Activated CD8-positive, alpha-beta memory T cell treated with anti-CD3 and anti-CD28 coated beads, Interleukin-2, amount 50 U/mL, for 24 hours (primary cell): Measurements from ENCODE around the gene FAM50B.
A peak's percentile ranks its signal among the peaks of the same experiment; 100 is the strongest.

Experiments
- DNase-seq: peaks from one replicate; pipeline ENCODE4 v3.0.0-alpha.2; 2020; ENCODE audit errors: extremely low read depth

Gene FAM50B

GRCh38 chr6:3848925-3849605, at the start of gene FAM50B:
Gene FAM50B, plus strand, starts transcription at chr6:3849373. Its CDS starts 439 bp downstream, at chr6:3849812.
- DNase-seq: peak; percentile 73

DNA sequence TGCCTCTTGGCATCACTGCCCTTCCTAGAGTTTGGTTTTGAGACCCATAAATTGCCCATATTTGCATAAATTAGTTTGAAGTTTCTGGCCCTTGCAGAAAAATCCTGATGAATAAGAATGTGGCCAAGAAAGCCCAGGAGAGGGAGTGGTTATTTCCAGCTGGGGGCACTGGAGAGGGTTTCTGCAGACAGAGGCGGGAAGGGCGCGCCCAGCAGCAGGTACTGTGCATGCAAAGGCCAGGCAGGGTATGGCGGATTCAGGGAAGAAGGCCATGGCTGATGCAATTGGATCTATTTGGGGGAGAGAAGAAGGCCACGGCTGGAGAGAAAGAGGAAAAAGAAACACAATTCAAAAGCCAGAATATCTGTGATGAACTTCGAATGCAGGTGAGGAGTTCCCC, 49.5 kb upstream of the FAM50B start:
- no peak for DNase-seq

GRCh38 chr6:3800850-3801591, 48.2 kb upstream of the FAM50B start:
- no peak for DNase-seq

DNA sequence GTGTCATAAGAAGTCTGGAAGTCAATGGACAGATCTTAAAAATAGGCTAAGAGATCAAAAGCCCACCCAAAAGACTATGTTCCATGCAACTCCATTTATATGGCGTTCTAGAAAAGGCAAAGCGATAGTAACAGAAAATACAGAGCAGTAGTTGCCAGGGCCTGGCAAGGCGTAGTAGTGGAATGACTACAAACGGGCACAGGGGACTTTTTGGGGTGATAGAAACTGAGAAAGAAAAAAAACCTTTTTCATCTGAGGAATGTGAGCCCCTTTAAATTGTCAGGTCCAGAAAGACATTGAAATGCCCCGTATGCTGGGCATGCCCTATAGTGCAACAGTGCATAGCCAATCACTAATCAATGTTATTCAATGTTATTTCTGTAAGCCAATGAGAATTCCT, 47.2 kb upstream of the FAM50B start:
- no peak for DNase-seq

DNA sequence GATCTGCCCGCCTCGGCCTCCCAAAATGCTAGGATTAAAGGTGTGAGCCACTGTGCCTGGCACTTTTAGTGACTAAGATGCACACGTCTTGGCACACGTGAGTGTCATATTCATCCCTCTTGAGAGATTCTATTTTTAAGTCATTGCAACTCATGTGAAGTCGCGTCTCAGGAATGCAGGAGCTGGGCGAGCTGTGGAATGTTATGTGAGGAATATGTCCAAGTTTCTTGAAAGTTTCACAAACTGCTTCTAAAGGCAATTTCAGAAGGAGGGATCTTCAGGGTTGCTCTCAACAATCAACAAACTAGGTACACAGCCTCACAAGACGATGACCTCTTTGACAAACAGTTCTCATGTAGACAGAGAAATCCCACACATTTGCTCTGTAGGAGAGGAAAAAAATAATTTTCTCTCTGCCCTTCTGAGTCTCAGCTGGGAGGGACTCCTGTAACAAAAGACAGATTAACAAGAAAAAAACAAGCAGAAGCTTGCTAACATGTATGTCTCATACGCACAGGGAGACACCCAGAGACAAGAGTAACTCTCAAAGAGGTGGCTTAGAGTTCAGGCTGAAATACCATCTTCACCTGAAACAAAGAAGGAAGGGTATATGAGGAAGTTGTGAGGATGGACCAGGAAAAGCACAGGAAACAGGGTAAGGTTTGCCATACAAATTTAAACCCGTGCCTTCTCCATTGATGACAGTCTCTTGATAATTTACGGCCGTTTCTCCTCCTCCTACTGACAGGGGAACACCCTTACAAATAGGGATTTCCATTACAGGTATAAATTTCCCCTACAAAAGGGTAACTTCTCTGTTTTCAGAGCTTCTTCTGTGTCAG, 45.3 kb upstream of the FAM50B start:
- DNase-seq: no peak

GRCh38 chr6:3804964-3805363, 44.2 kb upstream of the FAM50B start:
- DNase-seq: no peak

DNA sequence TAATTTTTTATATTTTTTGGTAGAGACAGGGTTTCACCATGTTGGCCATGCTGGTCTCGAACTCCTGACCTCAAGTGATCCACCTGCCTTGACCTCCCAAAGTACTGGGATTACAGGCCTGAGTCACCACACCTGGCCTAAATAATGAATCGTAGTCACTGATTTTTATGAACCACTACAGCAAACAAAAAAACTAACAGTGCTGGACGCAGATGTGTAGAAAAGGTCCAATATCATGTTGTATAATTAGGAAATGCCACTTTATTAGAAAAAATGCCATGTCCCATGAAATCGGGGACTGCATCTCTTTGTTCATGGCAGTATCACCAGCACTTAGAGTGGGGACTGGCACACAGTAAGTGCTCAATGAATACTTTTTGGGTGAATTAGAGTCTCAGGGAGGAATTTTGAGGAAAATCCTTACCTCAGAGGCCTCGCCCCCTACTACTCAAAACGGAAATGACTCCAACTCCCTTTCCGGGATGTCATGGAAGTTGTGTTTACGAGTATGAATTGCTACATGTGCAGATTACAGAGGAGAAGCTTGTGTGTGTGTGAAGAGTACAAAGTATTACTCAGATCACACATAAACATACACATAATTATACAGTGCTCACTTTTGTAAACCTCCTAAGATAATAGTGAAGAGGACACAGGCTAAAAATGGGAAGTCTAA, 43.6 kb upstream of the FAM50B start:
- no peak for DNase-seq

GRCh38 chr6:3806169-3806922, 42.8 kb upstream of the FAM50B start:
- no peak for DNase-seq

DNA sequence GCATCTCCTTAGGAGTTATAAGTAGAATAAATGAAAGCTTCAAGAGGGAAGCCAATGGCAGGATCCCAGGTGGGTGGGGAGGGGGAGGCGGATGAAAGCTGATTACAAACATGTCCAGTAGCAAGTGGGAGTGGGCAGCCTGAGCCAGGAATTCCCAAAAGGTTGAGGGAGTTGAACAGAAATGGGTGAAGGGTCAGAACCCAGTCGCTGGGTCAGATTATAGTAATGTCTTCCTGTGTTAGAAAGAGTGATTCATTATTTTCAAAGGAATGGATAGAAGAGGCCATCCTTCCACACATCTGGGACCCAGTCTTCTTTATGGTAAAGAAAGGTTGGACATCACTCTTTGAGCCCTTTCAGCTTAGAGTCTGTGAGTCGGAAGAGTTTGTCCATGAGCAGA, 41.0 kb upstream of the FAM50B start:
- no peak for DNase-seq

DNA sequence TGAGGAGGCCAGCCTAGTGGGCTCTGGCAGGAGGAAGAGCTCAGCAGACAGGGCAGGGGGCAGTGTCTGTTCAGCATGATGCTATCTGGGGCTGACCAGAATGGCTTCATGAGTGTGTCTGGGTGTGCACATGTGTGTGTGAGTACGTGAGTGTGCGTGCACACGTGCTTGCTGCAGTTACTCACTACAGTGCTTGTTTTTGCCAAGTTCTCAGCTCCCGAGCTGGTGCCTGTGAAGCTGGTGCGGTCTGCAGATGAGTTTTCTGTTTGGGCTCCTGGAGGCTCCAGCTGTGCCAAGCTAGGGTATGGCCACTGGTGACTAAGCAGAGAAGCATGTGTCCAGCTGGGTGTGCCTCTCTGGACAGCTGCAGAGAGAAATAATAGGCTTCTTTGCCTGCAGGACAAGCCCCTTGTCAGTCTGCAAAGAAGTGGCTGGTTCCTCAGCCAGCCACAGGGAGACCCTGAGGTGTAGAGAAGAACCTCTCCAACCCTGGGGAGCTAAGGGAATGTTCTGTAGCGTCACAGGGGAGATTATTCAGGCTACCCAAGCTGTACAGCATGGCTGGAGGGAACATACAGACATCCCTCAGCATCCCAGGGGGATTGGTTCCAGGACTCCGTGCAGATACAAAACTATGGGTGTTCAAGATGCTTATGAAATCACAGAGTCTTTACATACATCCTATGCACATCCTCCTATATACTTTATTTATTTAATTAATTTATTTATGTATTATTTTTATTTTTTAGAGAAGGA, 40.2 kb upstream of the FAM50B start:
- no peak for DNase-seq

DNA sequence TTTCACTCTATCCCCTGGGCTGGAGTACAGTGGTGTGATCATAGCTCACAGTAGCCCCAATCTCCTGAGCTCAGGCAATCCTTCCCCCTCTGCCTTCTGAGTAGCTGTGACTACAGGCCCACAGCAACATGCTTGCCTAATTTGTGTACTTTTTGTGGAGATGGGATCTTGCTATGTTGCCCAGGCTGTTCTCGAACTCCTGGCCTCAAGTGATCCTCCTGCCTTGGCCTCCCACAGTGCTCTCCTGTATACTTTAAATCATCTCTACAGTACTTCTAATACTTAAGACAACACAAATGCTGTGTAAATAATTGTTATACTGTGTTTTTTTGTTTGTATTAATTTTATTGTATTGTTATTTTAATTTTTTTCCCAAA, 39.7 kb upstream of the FAM50B start:
- no peak for DNase-seq

DNA sequence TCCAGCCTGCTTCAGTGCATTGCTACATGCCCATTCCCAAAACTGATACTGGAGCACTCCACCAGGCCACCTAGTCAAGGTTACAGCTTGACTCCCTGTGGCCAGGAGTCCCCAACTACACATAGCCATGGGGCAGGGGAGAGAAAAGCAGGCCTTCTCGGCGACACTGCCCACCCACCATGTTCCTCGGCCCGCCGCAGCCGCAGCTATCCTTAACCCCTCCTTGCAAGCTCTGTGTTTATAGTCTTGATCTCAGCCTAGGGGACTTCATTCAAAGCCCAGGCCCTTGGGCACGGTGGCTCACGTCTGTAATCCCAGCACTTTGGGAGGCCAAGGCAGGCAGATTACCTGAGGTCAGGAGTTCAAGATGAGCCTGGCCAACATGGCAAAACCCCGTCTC, 39.2 kb upstream of the FAM50B start:
- DNase-seq: no peak

DNA sequence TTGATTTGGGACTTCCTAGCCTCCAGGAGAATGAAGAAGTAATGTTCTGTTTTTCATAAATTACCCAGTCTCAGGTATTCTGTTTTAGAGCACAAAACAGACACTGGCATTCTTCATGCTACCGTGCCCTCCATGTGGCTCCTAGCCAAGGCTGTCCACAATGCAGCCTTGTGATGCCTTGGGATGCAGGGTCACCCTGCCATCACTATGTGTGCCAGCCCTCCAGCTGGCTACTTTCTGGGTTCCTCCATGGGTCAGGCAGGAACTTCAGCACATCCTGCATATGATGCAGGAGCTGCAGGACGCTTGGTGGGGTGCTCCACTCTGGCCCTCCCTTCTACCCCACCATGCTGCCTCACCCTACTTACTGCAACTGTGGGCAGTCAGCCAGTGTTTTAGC, 38.0 kb upstream of the FAM50B start:
- DNase-seq: no peak

GRCh38 chr6:3812596-3812995, 36.6 kb upstream of the FAM50B start:
- DNase-seq: no peak

- DNase-seq: no peak
These were observed 35.9 kb upstream of the FAM50B start for GRCh38 chr6:3813150-3813780.

GRCh38 chr6:3813918-3814317, 35.3 kb upstream of the FAM50B start:
- no peak for DNase-seq

DNA sequence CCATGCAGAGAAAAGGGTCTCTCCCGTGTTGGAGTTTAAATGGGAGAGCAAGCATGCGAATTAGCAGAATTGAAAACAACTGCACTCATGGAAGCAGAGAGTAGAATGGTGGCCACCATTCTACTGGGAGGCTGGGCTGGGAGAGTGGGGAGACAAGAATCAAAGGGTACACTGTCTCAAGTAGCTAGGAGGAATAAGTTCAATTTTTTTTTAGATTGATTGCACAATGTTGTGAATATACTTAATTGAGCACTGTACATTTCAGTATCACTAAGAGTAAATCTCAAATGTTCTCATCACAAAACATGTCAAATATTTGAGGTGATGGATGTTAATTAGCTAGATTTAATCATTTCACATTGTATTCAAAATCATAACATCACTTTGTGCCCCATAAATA, 34.6 kb upstream of the FAM50B start:
- DNase-seq: no peak

DNA sequence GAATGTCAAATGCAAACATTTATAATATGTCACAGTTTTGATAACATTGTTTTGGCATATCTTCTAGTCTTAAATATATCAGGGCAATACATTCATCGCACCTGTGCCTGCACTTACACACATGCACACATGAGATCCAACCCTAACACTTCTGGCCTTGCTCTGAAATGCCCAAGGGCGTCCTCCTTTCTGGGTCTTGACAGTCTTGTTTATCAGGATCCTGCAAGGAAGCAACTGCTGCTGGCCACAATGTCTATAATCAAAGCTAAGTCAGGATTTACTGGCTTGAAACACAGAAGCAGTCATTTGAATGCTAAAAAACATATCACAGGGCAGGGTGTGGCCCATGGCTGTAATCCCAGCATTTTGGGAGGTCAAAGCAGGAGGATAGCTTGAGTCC, 32.9 kb upstream of the FAM50B start:
- DNase-seq: no peak

GRCh38 chr6:3819161-3820110, 29.7 kb upstream of the FAM50B start:
- DNase-seq: no peak
